ENCODE data around the gene XYLT1.

XYLT1 gene

GRCh38 chr16:17420816-17421215, 49.9 kb downstream of the XYLT1 start:
- ATAC-seq, result no peak
- no peak for TF ChIP-seq CREB5 (CRISPR knock-in tag; IDR thresholded peaks at IDR 0.05; ENCODE audit: low read depth)
- no peak for TF ChIP-seq TSHZ2 (CRISPR knock-in tag; IDR thresholded peaks at IDR 0.05)
- no peak for TF ChIP-seq ZNF565 (CRISPR knock-in tag; conservative IDR thresholded peaks at IDR 0.05; ENCODE audit: low read depth)
- TF ChIP-seq TOX (CRISPR knock-in tag; IDR thresholded peaks at IDR 0.05; ENCODE audit: borderline replicate concordance), result no peak
- TF ChIP-seq BACH2 (CRISPR knock-in tag; IDR thresholded peaks at IDR 0.05; ENCODE audit: borderline replicate concordance), result no peak
- no peak for TF ChIP-seq GLIS3 (CRISPR knock-in tag; IDR thresholded peaks at IDR 0.05)
- TF ChIP-seq CSRNP3 (CRISPR knock-in tag; IDR thresholded peaks at IDR 0.05), result no peak
- TF ChIP-seq ZNF70 (CRISPR knock-in tag; IDR thresholded peaks at IDR 0.05), result no peak
- no peak for TF ChIP-seq ZNF8 (CRISPR knock-in tag; IDR thresholded peaks at IDR 0.05)

- no peak for ATAC-seq
- TF ChIP-seq ZNF70 (CRISPR knock-in tag; IDR thresholded peaks at IDR 0.05), result no peak
- TF ChIP-seq ZNF8 (CRISPR knock-in tag; IDR thresholded peaks at IDR 0.05), result no peak
- TF ChIP-seq ESRRG (CRISPR knock-in tag; IDR thresholded peaks at IDR 0.05), result no peak
- TF ChIP-seq CSDC2 (CRISPR knock-in tag; IDR thresholded peaks at IDR 0.05), result no peak
- no peak for TF ChIP-seq ZC3H10 (CRISPR knock-in tag; IDR thresholded peaks at IDR 0.05)
- TF ChIP-seq ZFP30 (CRISPR knock-in tag; IDR thresholded peaks at IDR 0.05), result no peak
Measured at GRCh38 chr16:17419266-17419665, 51.5 kb downstream of the XYLT1 start.

- ATAC-seq, result no peak
Measured at GRCh38 chr16:17417740-17418139, 53.0 kb downstream of the XYLT1 start.

More at GRCh38 chr16:17417740-17418139, 53.0 kb downstream of the XYLT1 start:
- no peak for TF ChIP-seq CREB5 (CRISPR knock-in tag; IDR thresholded peaks at IDR 0.05; ENCODE audit: low read depth)
- TF ChIP-seq ZFP30 (CRISPR knock-in tag; IDR thresholded peaks at IDR 0.05), result no peak
- TF ChIP-seq TCF4 (CRISPR knock-in tag; IDR thresholded peaks at IDR 0.05; ENCODE audit: borderline replicate concordance), result no peak
- no peak for TF ChIP-seq ZFP3 (CRISPR knock-in tag; IDR thresholded peaks at IDR 0.05)
- TF ChIP-seq ZNF70 (CRISPR knock-in tag; IDR thresholded peaks at IDR 0.05), result no peak
- no peak for TF ChIP-seq POU6F1 (CRISPR knock-in tag; IDR thresholded peaks at IDR 0.05; ENCODE audit: borderline replicate concordance, low read depth)
- no peak for TF ChIP-seq OSR1 (CRISPR knock-in tag; IDR thresholded peaks at IDR 0.05)
- TF ChIP-seq GLIS3 (CRISPR knock-in tag; IDR thresholded peaks at IDR 0.05), result no peak
- no peak for TF ChIP-seq CSDC2 (CRISPR knock-in tag; IDR thresholded peaks at IDR 0.05)
- no peak for TF ChIP-seq TSHZ2 (CRISPR knock-in tag; IDR thresholded peaks at IDR 0.05)
- no peak for TF ChIP-seq TOX (CRISPR knock-in tag; IDR thresholded peaks at IDR 0.05; ENCODE audit: borderline replicate concordance)
- TF ChIP-seq CSRNP3 (CRISPR knock-in tag; IDR thresholded peaks at IDR 0.05), result no peak
- TF ChIP-seq PATZ1 (CRISPR knock-in tag; IDR thresholded peaks at IDR 0.05; ENCODE audit: borderline replicate concordance), result no peak
- TF ChIP-seq ZNF565 (CRISPR knock-in tag; conservative IDR thresholded peaks at IDR 0.05; ENCODE audit: low read depth), result no peak
- TF ChIP-seq ESRRG (CRISPR knock-in tag; IDR thresholded peaks at IDR 0.05), result no peak
- no peak for TF ChIP-seq BACH2 (CRISPR knock-in tag; IDR thresholded peaks at IDR 0.05; ENCODE audit: borderline replicate concordance)
- no peak for TF ChIP-seq PPARA (CRISPR knock-in tag; IDR thresholded peaks at IDR 0.05; ENCODE audit: borderline replicate concordance)
- TF ChIP-seq ISL1 (CRISPR knock-in tag; IDR thresholded peaks at IDR 0.05), result no peak
